DOHH2 (cell line): ENCODE measurements around the gene PKD1L1.

Experiments
- CTCF ChIP-seq: fragments of 200-600 bp; sonication (generic); IDR thresholded peaks from one replicate; pipeline ENCODE4 v1.5.1; 2014; ENCODE audit warnings: antibody characterized with exemption, mild to moderate bottlenecking, low read depth, low read length; ENCODE audit not compliant: poor library complexity, severe bottlenecking
- EZH2phosphoT487 ChIP-seq: fragments of 200-600 bp; sonication (generic); IDR thresholded peaks from 2 replicates; pipeline ENCODE4 v1.6.1; 2017; ENCODE audit warnings: borderline replicate concordance, mild to moderate bottlenecking, antibody characterized with exemption, low read length, moderate library complexity, mixed read lengths

- no peak for TF ChIP-seq CTCF
- no peak for TF ChIP-seq EZH2phosphoT487
These were observed 191.6 kb downstream of the PKD1L1 start for GRCh38 chr7:47756636-47757035.
